HG03025 (cell line): ENCODE measurements around the gene TMED4.
"Not testable (repeated sequence)": the region's sequence is repeated elsewhere in the genome, so short reads cannot be mapped to it uniquely, and the experiment has no call there.

Source experiments
- ATAC-seq: cut with Tn5 transposase; IDR thresholded peaks from one replicate; pipeline ENCODE4 v1.9.1; 2021; ENCODE audit warnings: mild to moderate bottlenecking, moderate library complexity; ENCODE audit not compliant: unreplicated experiment, low FRiP score

Gene TMED4

GRCh38 chr7:44573464-44574286, 8.4 kb downstream of the TMED4 start, which contains the start of gene DDX56:
Gene DDX56, minus strand, starts transcription at chr7:44573908. Its CDS starts 13 bp downstream, at chr7:44573895.
- ATAC-seq, result peak; percentile 92

DNA sequence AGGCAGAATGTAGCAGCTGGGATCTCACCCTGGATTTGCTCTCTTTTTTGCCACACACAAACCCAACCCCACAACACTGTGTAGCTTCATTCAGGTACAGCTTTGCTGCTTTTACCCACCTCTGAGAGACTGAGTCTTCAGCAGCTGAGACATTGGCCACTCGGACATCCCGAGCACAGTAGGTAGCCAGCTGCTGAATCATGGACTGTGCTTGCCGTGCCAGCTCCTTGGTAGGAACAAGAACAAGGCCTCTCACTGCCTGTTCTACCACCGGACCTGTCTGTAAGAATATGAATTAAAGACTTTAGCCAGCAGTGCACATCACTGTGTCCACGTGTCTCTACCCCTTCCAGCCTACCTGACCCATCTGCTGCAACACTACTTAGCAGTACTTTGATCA, 9.3 kb downstream of the TMED4 start:
- no peak for ATAC-seq

DNA sequence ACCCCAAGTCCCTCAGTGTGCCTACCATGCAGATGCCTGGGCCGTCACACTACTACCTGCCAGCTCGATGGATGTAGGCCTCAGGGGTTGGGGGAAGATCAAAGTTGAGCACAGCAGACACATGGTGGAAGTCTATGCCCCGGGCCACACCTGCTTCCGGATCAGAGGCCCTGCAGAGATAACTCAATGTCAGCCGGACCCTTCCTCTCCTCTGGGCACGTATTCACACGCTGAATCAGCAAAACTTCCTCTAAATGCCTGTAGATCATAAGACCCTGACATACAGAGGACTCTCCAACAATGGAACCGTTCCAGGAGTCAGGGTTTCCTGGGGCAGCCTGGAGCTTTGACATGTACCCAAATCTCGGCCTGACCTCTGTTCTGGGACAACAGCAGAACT, 12.1 kb downstream of the TMED4 start:
- ATAC-seq, result no peak

GRCh38 chr7:44568771-44569560, 13.1 kb downstream of the TMED4 start:
- no peak for ATAC-seq

DNA sequence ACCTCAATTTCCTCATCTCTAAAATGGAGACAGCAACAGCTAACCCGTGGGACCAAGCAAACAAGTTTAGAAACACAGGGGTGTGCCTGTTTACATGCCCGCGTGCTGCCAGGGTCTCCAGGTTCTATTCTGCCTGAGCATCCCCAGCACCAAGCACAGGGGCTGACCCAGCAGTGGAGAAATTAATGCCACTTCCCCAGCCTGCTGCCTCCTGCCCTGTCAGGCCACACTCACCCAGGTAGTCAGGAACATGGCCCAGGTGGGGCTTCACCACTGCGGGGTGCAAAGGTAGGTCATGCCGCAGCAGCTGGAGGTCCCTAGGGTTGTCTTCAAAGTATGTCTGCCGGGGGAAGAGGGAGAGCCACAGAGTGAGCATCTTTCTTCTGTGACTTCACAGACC, 14.1 kb downstream of the TMED4 start:
- no peak for ATAC-seq

GRCh38 chr7:44566680-44567079, 15.4 kb downstream of the TMED4 start:
- ATAC-seq, result no peak

- ATAC-seq, result no peak
These were observed 16.1 kb downstream of the TMED4 start for GRCh38 chr7:44565795-44566559.

- ATAC-seq, result no peak
These were observed 16.8 kb downstream of the TMED4 start for GRCh38 chr7:44565097-44565794.

GRCh38 chr7:44564606-44565005, 17.4 kb downstream of the TMED4 start:
- ATAC-seq, result no peak

DNA sequence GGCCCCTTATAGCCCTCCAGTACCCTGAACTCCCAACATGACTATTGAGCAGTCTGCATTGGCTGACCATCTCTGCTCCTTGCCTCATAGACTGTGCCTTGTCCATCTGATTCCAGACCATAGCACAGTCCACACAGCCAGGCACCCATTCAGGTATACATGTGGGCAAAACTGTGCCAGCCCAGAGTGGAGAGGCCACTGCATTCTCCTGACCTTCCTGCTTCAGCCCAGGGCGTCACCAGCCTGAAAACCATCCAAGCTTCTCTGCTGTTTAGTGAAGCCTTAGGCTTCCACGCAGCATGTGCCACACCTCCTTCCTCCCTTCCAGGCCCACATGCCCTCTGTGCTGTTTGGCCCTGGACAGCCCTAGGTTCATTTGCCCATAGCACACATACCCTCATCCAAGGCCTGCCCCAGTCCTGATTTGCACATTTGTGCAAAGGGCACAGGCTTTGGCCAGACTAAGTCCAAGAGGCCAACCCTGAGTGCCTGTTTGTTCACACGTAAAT, 18.8 kb downstream of the TMED4 start:
- ATAC-seq, result no peak

GRCh38 chr7:44562622-44562962, 19.4 kb downstream of the TMED4 start:
- not testable (repeated sequence) for ATAC-seq

DNA sequence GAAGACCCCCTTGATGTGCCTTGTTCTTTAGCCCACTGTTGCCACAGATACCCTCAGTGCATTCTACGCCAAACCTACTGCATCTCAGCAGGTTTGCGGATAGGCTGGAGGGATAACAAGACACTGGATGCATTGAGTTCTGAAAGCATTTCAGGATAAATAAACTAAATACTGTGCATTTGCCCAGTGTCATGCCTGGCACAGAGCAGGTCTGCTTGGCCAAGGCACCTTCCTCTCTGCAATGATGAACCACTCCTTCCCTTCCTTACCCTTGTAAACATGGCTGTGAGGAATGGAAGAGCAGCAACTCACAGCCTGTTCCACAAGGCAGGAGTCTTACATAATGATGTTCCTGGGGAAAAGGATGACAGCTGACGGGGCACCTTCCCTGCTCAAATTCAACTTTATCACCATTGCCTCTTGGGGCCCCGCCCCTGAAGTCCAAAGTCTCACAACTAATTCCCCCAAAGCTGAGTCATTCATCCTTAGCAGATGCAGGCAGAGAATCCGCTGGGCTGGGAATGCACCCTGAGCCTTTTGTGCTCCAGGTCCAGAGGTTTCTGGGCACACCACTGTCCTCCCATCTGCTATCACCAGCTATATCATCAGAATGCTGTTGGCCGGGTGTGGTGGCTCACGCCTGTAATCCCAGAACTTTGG, 19.9 kb downstream of the TMED4 start:
- no peak for ATAC-seq

DNA sequence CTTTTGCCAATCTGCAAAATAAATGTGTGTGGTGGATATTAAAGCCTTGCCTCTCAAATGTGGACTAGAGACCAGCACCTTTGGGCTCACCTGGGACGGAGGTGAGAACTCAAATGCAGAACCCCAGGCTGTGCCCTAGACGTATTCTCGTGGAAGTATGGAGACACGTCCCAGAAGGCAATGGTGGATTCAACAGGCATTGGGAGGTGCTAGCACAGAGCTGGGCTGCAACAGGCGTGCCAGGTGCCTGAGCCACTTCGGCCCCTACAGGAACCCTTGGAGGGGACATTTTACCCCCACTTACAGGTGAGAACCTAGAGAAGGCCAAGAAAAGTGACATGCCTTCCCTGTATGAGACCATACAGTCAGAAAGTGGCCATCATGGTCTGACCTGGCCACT, 20.6 kb downstream of the TMED4 start:
- no peak for ATAC-seq

DNA sequence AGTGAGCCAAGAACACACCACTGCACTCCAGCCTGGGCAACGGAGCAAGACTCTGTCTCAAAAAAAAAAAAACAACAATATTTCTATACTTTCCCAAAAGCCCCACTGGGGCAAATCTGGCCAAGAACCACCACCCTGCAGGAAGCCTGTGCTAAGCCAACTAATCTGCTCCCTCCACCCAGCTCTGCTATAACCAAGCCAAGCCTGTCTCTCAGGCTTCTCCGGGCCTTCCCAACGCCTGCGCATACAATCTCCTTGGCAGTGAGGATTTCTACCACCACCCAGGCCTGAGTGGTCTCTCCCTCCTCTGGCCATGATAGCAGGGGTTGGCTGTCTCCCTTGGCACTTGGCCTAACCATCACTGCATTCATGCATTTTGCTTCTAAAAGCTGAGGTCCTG, 22.5 kb downstream of the TMED4 start:
- no peak for ATAC-seq

GRCh38 chr7:44557485-44557884, 24.5 kb downstream of the TMED4 start:
- ATAC-seq, result no peak

GRCh38 chr7:44555350-44555749, 26.7 kb downstream of the TMED4 start:
- ATAC-seq, result no peak

GRCh38 chr7:44552473-44553005, 29.5 kb downstream of the TMED4 start:
- ATAC-seq, result not testable (repeated sequence)

DNA sequence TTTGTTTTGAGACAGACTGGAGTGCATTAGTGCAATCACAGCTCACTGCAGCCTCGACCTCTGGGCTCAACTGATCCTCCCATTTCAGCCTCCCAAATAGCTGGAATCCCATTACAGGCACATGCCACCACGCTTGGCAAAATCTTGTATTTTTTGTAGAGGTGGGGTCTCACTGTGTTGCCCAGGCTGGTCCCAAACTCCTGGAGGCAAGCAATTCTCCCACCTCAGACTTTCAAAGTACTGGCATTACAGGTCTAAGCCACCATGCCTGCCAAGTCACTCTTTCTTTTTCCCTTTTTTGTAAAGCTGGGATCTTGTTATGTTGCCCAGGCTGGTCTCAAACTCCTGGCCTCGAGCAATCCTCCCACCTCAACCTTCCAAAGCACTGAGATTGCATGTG, 32.6 kb downstream of the TMED4 start:
- no peak for ATAC-seq

- ATAC-seq, result no peak
These were observed 33.1 kb downstream of the TMED4 start for GRCh38 chr7:44548893-44549292.
